ENCODE measurements around the gene TRABD2B.

TRABD2B gene

GRCh38 chr1:47751193-47751592 is 246.0 kb downstream of the TRABD2B start:
- no peak for DNase-seq

DNA sequence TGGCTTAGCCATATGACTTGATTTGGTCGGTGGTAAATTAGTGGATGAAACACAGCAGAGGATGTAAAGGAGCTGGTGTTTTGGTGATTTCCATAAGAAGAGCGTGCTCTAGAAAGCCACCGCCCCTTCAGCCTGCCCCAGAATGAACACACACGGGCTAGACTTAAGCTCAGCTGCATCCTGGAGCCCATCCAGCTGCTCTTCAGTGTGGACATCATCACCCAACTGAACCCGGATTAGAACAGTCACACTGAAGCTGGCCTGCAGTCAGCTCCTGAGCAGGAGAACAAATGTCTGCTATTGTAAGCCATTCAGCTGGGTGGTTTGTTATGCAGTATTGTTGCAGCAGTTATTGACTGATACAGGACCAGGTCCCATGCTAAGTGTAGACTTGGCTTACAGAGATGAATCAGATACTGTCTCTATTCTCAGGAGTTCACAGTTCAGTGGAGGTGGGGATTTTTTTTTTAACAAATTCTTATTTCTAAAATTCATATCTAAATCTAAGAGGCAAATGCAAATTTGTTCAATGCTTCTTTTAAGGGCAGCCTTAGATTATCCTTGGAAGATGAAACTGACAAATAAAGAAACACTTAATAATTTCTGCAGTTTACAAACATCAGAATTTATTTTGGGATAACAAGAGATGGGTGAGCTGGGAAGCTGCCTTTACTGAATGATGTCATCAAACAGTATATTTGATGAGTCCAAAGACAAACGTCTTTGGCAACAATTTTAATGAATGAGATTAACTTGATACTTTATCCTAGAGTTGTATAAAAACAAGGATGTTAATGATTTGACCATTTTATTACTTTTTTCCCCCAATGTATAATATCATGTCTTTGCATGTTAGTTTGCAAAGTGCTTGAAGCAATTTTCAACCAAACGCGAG is 251.2 kb downstream of the TRABD2B start:
- no peak for DNase-seq

DNA sequence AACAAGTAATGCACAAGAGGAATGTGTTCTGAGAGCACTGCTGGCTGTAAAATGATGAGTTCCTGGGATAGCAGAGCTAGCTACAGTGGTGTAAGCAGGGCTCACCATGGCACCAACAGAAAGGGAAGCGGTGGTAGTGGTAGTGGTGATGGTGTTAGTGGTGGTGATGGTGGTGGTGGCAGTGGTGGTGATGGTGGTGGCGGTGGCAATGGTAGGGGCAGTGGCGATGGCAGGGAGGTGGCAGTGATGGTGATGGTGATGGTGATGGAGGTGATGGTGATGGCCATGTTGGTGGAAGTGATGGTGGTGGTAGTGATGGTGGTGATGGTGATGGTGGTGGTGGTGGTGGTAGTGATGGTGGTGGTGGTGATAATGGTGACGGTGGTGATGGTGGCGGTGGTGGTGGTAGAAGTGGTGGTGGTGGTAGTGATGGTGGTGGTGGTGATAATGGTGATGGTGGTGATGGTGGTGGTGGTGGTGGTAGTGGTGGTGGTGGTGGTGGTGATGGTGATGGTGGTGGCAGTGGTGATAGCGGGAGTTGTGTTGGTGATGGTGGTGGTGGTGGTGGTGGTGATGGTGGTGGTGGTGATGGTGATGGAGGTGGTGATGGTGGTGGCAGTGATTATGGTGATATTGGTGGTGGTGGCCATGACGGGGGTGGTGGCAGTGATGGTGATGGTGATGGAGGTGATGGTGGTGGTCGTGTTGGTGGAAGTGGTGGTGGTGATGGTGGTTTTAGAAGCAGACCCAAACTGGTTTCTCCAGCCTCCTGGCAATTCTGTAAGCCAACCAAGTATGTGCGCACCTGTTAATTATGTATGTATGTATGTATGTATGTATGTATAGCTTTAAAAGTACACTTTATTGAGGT is 254.1 kb downstream of the TRABD2B start:
- DNase-seq = no peak

DNA sequence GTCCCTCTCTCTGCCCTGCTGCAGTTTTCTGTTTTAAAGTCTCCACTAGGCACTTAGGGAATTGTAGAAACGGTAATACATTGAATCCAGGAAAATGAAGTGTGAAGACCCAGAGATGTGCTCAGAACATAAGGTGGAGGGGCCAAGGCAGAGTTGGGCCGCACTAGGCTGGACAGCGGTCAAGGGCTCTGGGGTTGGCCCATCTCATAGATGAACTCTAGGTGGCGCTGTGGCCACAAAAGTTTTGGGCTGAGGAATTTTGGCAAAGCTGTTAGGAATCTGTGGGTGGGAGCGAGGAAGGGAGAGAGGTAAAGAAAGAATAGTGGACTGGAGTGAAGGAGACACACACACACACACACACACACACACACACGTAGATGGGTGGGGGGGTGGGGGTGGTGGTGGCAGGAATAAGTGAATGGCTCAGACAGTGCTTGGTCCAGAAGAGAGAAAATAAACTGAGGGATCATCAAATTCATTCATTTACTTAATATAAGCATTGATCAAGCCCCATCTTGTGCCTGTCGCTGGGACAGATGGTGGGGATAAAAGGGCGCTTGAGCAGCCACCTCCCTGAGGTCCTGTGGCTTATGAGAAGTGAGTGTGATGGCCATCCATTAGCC is 258.5 kb downstream of the TRABD2B start:
- no peak for DNase-seq

DNA sequence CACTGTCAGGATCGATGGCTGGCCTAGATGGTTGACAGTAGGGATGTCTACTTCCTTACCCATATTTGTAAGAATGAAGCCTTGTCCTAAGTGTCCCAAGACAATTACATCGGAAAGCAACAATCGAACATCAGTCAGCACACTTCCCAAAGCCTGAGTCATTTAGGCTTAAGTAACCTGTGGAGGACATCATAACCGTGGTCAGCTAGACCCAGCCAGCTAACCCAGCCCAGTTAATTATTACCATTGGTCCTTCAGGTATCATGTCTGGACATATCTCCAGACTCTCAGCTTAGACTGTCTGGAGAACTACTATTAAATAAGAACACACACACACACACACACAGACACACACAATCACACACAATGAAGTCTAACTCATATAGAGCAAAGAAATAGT is 264.7 kb downstream of the TRABD2B start:
- DNase-seq = no peak

GRCh38 chr1:47731730-47732129 is 265.5 kb downstream of the TRABD2B start:
- no peak for DNase-seq

DNA sequence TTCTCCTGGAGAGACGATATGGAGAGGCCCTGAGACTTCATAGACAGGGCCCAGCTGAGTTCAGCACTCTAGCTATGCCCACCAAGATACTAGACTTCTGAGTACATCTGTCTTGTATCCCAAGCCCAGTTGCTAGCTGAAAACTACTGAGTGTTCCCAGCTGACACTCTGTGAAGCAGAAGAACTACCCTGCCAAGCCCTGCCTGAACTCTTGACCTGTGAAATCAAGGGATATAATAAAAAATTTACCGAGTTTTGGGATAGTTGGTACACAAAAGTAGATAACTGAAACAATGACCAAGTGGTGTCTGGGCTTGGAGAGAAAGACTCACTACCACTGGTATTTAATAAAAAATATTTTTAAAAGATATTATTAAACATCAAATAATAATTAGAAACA is 267.5 kb downstream of the TRABD2B start:
- DNase-seq = no peak

DNA sequence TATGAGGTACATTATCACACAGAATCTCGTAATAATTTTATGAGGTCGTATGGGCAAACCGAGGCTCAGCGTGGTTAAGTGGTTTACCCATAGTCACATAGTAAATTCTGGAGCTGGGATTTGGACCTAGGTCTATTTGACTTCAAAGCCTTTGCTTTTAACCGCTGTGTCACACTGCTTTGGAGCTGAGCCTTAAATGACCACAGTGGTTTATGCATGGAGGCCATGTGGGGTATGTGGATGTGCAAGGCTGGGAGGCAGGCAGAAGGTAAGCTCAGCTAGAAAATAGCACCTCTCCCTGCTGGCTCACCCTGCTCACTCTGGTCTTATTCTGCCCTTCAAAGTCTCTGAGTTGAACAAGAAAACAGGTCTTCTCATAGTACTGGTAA is 269.5 kb downstream of the TRABD2B start:
- no peak for DNase-seq

DNA sequence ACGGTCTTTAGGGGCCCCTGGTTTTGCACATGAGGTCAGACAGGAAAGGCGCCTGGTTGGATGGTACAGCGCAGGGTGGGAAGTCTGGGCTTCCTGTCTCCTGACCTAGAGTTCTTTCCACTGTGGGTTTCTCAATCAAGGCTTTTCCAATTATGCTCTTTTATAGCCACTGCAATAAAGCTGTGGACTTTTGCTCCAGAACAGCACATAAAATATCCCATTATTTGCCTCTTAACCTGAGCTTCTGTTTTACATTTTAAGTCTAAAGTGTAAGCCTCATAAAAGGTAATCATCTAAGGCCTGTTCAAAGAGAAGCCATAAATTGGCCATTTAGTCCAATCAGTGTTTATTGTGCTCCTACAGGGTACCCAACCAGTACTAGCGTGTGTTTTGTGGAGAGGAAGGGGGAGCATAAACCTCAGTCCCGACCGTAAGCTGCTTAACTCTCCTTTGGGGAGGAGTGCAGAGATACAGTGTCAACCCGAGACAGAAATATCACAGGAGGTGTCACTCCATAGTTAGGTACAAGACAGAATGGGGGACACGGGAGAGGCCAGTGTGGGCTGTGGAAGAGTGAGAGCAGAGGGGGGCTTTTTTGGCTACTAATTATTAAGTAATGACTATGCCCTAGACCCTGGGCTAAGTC is 270.0 kb downstream of the TRABD2B start:
- no peak for DNase-seq

- peak; percentile 57 for DNase-seq
Observed at GRCh38 chr1:47725992-47726855, 271.0 kb downstream of the TRABD2B start.

GRCh38 chr1:47725511-47725991 is 271.6 kb downstream of the TRABD2B start:
- no peak for DNase-seq

GRCh38 chr1:47725000-47725473 is 272.1 kb downstream of the TRABD2B start:
- no peak for DNase-seq

- DNase-seq = no peak
Observed at GRCh38 chr1:47724432-47724999, 272.7 kb downstream of the TRABD2B start.

DNA sequence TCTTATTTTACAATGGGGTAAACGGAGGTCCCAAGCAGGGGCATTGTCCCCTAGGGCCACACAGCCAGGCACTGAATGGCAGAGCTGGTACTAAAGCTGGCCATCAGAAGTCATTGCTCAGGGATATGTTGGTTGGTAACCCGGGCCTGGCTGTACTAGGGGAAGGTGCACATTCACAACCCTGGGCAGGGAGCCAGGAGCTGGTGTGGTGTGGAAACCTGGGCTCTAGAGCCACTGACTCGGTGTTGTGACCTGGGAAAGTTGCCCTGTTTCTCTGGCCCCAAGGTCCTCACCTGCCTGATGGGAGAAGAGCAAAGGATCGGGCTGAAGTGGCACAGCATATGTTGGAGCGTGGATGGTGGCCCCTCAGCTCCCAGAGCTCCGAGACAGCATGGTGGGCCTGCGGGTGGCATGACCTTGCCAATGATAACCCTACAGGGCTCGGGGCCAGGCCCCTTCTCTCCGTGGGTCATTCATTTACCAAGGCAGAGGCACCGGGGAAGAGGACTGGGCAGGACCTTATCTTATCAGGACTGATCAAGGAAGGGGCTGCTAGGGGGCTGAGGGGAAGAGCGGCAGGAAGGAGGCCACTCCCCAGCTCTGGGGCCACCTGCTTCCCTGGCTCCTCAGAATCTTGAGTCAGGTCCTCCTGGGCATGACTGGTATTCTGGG is 274.1 kb downstream of the TRABD2B start:
- DNase-seq = no peak

GRCh38 chr1:47722101-47722500 is 275.1 kb downstream of the TRABD2B start:
- no peak for DNase-seq

GRCh38 chr1:47720111-47720510 is 277.1 kb downstream of the TRABD2B start:
- DNase-seq = no peak

DNA sequence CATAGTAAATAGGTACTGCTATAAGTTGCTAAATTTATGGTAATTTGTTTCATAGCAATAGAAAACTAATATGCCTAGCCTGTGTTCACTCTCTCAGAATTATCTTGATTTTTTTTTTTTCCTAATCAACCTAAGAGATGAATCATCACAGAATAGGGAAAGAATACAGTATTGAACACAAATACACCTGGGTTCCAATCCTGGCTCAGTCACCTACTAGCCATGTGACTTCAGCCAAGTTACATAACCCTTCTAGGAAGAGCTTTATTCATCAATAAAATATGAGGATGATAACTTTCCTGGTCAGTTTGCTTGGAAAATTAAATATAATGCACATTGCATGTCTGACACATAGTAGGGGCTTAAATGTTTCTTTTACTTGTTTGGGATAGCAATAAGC is 279.8 kb downstream of the TRABD2B start:
- no peak for DNase-seq

DNA sequence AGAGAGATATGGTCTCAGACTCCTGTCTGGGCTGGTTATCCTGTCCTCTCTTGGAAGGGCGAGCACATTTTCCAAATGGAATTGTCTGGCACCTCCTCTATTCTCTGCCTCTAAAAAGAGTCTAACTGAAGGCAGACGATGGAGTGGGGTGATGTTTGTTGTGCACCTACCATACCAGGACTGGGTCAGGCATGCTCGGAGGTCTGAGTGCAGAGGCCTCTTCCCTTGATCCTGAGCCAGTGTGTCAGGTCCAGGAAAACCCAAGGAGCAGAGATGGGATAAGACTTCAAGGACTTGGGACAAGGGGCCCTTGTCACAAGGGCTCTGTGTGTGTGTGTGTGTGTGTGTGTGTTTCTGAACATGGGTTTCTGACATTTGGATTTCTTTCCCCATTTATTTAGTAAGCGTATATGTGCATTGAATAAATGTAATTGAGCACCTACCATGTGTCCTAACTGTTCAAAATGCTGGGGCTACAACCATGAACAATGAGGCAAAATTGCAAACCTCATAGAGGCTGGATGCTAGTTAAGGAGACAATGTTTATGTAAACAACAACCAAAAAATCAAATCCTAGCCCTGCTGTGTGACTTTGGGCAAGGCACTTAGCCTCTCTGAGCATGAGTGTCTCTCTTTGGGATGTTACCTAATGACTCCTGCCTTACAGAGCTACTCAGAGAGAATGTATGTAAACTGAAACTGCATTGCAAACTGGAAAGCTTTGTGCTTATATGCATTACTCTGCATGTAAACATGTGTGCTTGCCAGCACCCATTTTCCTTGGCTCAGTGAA is 283.0 kb downstream of the TRABD2B start:
- no peak for DNase-seq

DNA sequence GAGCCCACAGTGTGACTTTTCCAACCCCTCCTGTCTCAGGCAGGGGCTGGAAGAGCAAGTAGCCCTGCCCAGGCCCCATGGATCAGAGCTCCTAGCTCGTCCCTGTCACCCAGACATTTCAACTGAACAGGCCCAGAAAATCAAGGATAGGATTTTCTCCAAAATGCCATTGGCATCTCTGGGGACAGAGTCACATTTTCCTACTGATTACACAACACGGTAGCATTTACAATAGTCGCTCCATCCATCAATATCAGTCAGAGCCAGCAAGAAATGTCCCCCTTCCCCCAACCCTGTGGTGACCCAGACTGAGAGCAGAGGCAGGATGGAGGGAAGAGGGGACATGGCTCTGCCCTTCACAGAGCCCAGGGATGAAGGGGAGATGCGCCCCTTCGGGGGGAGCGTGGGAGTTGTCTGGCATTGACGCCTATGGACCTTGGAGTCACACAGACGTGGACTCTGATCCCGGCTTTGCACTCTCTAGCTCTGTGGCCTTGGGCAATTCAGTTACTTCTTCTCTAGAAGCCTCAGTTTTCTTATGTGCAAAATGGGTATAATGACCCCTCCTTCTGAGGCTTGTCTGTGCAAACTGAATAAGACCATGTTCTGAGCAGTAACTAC is 283.7 kb downstream of the TRABD2B start:
- DNase-seq = no peak
